ENCODE measurements around the gene ENPP3.

Gene ENPP3

DNA sequence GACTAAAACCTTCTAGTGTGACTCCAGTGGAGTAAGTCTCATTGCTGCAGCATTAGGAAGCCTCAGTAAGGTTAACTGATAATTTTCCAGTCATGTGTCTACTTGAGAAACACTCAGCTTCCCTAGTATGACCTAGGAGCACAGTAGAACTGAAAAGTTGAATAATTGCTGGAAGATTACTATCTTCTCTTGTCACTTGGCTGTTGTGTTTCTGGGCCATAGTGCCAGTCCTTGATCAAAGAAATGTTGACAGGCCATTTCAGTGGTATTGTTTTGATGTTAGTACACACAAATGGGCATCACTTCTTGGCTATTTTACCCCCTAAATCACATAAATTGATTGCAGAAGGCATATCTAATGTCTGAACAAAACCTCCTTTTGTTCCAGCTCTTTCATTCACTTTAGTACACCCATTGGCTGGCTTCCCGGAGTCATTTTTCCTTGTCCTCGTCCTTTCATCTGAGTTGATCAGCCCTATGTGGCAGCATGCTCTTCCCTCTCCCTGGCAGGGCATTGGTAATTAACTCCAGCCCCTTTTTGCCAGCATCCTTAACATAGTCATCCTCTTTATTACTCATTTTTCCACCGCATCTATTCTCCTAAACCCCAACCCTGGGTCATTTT, 6.0 kb downstream of the ENPP3 start:
- no peak for DNase-seq (ENCODE audit: low read depth)

DNA sequence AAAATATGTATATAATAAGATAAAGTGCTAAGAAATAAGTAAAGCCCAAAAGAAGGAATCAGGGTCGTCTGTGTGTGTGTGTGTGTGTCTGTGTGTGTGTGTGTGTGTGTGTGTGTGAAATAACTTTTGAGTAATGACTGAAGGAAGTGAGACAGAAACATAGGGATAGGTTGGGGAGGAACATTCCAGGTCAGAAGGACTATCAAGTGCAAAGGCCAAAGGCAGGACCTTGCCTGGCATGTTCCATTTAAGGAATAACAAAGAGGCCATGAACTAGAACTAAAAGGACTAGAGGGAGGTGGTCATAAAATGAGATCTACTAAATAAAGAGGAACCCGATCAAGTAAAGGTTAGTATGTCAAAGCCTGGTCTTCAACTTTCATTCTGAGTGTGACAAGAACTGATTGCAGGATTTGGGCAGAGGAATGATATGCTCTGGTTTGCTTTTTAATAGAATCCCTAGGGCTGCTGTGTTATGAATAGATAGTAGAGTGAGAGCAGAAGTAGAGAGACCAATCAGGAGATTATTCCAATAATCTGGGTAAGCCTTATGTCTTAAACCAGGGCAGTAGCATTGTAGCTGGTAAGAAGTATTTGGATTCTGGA, 6.9 kb downstream of the ENPP3 start:
- no peak for DNase-seq (ENCODE audit: low read depth)

DNA sequence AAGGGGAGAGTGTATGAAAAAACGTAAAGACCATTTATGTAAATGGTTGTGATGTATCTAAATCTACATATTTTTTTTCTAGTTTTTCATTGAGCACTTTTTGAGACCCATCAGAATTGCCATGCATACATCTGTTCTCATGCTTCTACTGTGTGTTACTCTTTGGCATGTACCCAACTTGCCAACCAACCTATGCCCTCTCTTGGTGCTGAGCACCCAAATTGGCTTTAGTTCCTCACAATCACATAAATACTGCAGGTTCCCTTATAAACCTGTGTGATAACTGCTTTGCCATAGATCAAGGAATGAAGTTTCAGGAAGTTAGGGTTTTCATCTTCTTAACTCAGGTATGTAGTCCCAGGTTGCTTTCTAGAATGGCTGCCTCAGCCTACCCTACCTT, 7.8 kb downstream of the ENPP3 start:
- DNase-seq (ENCODE audit: low read depth), result no peak

DNA sequence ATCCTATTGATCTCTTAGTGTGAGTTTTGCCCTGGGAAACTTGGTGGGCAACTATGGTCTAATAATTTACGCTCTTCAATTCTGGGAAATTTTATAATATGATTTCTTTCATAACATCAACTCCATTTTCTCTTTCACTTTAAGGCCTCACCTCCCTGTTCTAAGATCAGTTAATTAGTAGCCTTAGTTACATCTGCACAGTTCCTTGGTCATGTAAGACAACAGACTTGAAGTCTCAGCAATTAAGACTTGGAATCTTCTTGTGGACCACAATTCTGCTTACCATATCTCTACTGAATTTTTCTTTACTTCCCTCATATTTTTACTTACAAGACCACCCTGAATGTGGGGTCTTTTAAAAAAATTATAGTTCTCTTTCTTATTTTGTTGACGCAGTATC, 8.7 kb downstream of the ENPP3 start:
- no peak for DNase-seq (ENCODE audit: low read depth)

DNA sequence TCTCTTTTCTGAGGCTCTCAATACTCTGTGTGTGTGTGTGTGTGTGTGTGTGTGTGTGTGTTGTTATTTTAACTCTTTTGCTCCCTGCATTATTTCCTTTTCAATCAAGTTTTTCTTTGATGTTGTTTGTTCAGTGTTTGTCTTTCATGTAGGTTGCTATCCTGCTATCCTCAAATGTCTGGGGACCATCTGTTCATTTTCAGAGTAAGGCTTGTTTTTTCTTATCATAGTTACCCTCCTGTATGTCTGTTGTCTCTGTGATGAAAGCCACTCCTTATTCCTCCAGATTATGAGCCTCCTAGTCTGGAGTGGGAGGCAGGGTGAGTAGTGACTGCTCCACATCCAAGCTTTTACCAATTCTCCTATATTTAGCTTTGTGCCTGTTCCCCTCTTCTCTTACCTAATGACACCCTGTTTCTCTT, 9.2 kb downstream of the ENPP3 start:
- DNase-seq (ENCODE audit: low read depth), result no peak

DNA sequence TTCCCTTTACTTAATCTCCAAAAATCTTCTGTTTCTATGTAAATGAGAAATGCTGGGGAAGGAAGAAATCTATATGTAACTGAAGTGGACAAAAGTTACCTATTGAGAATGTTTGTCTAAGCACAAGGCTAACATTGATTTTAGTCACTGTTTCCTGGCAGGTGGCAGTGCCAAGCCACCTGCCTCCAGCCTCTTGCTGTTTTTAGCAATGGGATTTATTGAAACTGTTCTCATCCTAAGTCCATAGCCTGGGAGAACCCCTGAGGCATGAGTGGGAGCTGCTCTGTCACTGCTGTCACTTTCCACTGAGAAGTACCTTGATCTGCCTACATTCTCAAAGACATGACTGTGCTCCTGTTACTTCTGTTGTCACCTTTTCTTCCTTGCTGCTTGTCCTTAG, 14.7 kb downstream of the ENPP3 start:
- no peak for DNase-seq (ENCODE audit: low read depth)

DNA sequence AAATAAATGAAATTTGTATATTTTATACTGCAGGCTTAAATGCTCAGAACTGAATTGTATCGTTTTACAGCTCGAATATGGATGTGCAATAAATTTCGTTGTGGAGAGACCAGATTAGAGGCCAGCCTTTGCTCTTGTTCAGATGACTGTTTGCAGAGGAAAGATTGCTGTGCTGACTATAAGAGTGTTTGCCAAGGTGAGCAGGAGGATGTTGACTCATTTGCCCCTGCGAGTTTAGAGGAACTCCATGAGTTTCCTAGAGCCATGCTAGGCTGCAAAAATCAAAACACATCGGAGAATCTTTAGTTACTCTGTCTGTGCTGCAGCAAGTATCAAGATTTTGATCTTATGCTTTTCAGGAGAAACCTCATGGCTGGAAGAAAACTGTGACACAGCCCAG, 15.4 kb downstream of the ENPP3 start:
- DNase-seq (ENCODE audit: low read depth), result no peak

DNA sequence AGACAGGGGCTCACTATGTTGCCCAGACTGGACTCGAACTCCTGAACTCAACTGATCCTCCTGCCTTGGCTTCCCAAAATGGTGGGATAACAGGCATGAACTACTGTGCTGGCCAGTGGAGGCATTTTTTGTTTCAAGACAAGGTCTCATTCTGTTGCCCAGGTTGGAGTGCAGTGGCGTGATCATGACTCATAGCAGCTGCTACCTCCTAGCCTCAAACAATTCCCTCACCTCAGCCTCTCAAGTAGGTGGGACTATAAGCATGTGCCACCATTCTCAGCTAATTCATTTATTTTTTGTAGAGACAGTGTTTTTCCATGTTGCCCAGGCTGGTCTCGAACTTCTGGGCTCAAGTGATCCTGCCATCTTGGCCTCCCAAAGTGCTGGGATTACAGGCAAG, 17.2 kb downstream of the ENPP3 start:
- no peak for DNase-seq (ENCODE audit: low read depth)

DNA sequence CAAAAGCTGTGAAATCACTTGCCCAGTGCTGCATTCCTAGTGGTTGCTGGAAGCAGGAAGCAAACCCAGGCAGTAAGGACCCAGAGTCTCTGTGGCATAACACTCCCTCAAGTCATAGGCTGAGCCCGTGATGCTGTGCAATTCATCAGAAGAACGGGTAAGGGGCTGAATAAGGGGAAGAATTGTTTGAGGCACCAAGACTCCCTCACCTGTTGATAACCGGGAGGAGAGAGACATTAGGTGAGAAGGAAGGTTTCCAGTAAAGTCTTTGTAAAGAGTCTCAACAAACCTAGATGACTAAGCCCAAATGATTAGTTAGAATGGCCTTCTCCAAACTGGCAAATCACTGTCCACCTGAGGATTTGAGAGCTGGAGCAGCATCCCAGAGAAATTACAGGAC, 18.3 kb downstream of the ENPP3 start:
- DNase-seq (ENCODE audit: low read depth), result no peak

DNA sequence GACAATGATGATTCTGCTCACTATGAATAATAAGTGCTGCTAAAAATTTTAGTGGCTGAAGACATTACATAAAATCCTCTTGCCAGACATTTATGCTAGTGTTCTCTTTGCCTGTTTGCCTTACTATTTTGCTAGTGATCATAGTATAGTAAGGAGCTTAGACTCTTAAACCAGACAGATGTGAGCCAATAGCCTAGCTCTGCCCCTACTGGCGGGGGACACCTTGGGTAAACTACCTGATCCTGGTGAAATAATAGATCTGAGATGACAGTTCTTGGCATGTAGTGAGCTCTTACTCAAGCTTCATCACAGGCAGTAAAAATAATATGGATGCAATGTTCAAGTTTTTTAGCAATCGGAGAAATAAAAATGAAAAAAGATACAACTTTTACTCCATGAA, 18.8 kb downstream of the ENPP3 start:
- DNase-seq (ENCODE audit: low read depth), result no peak

DNA sequence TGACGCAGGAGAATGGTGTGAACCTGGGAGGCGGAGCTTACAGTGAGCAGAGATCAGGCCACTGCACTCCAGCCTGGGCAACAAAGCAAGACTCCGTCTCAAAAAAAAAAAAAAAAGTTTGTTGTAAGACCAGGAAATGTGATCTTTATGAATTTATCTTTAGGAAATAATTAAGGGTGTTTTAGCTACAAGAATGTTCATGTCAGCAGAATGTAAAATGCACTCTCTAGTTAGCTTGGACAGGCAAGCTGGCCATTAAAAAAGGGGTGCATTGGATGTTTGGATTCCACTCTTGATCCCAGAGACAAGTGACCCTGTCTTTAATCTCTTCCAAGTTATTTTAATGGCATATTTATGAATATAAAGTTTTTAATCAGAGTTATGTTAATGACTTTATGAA, 19.6 kb downstream of the ENPP3 start:
- no peak for DNase-seq (ENCODE audit: low read depth)

DNA sequence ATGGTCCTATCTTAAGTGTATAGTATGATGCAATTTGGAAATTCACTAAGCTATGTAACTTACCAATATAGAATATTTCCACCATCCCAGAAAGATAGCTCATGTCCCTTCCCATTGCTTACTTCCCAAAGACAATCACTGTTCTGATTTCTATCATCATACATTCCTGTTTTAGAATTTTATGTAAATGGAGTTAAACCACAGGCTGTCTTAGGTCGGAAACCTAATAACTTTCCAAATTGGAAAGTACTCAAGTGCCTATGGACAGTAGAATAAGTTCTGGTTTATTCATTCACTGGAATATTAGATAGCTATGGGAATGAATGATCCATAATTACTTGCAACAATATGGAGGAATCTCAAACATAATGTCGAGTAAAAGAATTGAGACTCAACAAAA, 20.1 kb downstream of the ENPP3 start:
- no peak for DNase-seq (ENCODE audit: low read depth)

DNA sequence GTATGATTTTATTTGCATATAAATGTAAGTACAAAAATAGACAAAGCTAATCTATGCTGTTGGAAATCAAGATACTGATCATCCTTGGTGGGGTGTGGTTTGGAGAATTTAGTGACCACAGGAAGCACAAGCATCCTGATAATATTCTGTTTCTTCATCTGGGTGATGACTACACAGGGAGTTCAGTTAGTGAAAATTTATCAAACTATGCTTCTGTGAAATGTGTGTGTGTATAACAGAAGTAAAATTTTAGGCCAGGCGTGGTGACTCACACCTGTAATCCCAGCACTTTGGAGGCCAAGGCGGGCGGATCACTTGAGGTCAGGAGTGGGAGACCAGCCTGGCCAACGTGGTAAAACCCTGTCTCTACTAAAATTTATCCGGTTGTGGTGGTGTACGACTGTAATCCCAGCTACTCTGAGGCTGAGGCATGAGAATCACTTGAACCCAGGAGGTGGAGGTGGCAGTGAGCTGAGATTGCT, 20.6 kb downstream of the ENPP3 start:
- DNase-seq (ENCODE audit: low read depth), result no peak

DNA sequence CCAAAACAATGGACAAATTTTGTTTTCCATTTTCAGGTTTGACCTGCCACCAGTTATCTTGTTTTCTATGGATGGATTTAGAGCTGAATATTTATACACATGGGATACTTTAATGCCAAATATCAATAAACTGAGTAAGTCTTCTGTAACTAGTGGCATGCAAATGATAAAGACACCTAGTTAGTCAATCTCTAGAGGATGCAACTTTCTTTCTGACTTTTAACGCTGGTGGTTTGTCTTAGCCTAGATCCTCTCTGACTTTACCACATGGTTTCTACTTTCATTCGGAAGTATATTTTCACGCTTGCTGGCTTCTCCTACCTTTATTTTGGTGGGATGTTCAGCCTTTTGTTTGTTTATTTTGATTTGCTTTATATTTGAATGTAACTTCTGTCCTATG, 21.2 kb downstream of the ENPP3 start:
- DNase-seq (ENCODE audit: low read depth), result no peak

DNA sequence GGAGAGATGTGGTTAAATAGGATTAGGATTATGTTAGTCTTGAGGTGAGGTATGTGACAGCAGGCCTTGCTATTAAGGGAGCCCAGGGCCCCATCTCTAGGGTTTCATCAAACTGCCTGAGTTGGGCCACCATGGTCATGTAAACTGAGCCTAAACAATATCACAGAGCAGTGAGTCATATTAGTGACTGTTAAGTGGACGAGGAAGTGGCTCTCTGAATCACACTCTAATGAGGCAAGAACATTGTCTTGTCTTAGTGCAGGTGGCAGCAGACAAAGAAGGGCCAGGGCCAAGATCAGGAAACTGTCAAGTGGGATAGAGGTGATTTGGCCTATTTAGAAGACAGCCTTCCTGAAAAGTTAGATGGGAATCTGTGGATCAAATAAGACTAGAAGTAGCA, 23.1 kb downstream of the ENPP3 start:
- no peak for DNase-seq (ENCODE audit: low read depth)

DNA sequence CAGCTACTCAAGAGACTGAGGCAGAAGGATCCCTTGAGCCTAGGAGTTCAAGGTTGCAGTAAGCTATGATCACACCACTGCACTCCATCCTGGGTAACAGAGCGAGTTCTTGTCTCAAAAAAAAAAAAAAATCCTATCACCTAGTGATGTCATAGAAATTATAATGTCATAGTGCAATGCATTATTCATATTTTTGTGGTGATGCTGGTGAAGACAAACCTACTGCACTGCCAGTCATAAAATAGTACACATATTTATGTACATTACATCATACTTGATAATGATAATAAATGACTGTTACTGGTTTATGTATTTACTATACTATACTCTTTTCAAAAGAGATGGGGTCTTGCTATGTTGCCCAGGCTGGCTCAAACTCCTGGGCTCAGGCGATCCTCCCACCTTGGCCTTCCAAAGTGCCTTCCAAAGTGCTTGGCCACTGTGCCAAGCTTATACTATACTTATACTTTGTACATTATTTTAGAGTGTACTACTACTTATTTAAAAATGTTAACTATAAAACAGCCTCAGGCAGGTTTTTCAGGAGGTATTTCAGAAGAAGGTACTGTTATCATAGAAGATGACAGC, 26.6 kb downstream of the ENPP3 start:
- DNase-seq (ENCODE audit: low read depth), result no peak

DNA sequence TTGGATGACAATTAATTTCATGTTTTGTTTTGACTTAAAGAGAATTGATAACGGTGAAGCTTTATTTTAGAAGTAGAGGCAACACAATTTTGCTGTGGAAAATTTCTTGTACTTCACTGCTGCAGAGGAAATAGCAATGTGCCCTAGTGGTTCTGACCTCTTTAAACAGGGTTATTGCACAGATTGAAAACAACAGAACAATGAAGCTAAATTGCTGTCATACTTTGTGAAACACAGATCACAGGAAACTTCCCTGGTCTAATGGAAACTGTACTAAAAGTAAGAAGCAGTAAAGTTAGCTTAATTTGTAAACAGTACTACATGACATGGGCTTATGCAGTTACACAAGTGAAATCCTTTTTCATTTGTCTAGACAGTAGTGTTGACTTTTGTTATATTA, 32.8 kb downstream of the ENPP3 start:
- DNase-seq (ENCODE audit: low read depth), result no peak

DNA sequence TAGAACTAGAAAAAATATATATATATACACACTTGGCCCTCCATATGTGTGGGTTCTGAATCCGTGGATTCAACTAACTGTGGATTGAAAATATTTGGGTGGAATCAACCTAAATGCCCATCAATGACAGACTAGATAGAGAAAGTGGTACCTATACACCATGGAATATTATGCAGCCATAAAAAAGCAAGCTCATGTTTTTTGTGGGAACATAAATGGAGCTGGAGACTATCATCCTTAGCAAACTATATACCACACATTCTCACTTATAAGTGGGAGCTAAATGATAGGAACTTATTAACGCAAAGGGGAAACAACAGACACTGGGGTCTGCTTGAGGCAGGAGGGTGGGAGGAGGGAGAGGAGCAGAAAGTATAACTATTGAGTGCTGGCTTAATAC, 36.1 kb downstream of the ENPP3 start:
- DNase-seq (ENCODE audit: low read depth), result no peak

DNA sequence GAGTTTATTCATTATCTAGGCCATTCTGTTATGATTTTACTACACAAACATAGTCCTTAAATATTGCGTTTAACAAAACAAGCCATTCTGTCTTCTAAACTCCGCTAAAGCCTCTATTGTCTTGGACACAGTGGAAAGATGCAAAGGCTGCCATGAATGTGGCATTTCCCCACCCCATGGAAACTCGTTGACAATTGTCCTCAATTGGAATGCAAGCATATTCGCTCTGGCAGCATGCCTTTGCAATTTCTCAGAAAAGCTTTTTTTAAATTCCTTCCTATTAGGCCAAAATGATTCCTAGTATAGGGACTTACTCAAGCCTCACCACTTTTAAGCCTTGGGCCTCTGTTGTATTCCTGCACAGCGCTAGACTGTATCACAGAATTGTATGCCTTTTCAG, 41.3 kb downstream of the ENPP3 start:
- no peak for DNase-seq (ENCODE audit: low read depth)

DNA sequence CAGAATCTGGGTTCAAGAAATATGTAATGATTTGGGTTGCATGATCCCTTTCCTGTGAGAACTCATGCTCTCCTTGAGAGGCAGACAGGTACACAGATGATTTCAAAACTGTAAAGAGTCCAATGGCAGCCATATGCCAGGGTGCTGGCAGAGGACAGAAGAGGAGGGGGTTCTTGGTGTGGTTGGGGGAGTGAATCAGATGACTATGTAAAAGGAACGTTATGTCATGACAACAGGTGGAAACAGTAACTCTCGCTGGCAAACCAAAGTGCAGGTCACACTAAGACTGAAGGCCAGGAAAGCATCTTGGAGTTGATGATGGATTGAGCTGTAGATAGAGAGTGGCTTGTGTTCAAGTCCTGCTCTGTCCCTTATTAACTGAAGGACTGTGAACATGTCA, 43.8 kb downstream of the ENPP3 start:
- no peak for DNase-seq (ENCODE audit: low read depth)

DNA sequence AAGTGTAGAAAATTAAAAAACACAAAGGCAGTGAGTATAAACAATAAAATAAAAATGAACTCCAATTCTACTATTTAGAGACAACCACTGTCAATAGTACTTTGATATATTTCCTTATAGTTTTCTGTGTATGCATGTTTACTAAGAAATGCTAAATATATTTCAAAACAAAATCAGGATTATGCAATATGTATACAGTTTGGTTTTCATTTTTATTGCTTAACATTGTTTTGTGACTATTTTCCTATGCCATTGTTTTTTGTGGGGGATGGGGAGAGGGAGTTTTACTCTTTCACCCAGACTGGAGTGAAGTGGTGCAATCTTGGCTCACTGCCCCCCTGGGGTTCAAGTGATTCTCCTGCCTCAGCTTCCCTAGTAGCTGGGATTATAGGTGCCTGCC, 44.5 kb downstream of the ENPP3 start:
- no peak for DNase-seq (ENCODE audit: low read depth)

DNA sequence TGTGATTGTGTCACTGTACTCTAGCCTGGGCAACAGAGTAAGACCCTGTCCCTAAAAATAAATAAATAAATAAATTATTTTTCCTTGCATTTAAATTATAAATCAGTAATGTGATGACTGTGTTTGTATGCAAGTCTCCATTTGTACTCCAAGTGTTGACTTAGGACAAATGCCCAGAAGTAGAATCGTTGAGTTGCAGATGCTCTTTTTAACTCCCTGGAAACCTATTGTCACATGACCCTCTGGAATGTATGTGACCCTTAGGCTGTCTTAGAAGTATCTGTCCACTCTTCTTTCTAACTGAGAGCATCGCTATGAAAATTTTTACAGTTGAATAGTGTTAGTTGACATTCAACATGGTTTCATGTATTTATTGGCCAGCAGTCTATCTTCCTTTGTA, 45.3 kb downstream of the ENPP3 start:
- DNase-seq (ENCODE audit: low read depth), result no peak

DNA sequence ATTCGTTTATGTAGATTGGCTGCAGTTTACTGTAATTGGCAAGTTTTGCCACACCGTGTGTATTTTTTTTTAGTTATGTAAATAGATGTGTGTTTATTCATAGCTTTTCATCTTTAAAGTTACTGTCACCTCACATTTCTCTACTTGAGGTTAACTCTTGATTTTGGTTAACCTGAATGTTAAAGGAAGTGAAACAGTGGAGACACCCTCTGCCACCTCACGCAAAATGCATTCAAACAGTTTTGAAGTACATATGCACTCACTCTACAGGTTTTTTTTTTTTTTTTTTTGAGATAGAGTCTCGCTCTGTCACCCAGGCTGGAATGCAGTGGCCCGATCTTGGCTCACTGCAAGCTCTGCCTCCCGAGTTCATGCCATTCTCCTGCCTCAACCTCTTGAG, 46.4 kb downstream of the ENPP3 start:
- DNase-seq (ENCODE audit: low read depth), result no peak

DNA sequence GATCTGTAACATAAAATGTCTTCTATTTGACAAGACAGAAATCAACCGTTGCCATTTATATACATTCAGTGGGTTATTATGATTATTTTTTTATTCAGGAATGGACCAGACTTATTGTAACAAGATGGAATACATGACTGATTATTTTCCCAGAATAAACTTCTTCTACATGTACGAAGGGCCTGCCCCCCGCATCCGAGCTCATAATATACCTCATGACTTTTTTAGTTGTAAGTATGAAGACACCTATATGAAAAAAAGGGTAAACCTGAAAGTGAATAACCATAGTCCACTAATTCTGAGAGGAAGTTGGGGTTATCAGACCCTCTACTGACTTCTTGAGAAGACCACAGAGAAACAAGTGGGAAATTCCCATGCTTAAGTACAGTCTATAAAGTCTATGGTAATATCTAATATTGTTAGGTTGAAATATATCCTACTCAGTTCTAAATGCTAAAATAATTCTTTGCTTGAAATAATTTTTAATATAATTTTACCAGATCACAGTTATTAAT, 48.2 kb downstream of the ENPP3 start:
- DNase-seq (ENCODE audit: low read depth), result no peak
